Left lung (tissue), 10 donors: ENCODE measurements around the gene IGF1R. TPM values are rescaled to one million over a fixed set of nuclear protein-coding genes. Genes with fewer than 3 reads are reported as not detected.

Experiments used
- ATAC-seq: fragments of 200-7000 bp; cut with Tn5 transposase; one replicate; pipeline ENCODE4 v1.9.1; 2020; ENCODE audit warnings: moderate library complexity
- DNase-seq, 4 donors: peaks; one replicate each; pipeline ENCODE4 v3.0.0-alpha.2; 2013 to 2020
- H3K27ac ChIP-seq, 2 donors: fragments of 200-600 bp; sonication (generic) in 1 of 2; one replicate each; pipeline versions ENCODE4 v1.5.0 to v1.8.0; 2020 to 2021
- H3K27me3 ChIP-seq, 2 donors: fragments of 200-600 bp; sonication (generic) in 1 of 2; one replicate each; pipeline versions ENCODE4 v1.5.0 to v1.8.0; 2020 to 2021
- H3K36me3 ChIP-seq, 2 donors: fragments of 200-600 bp; sonication (generic) in 1 of 2; one replicate each; pipeline versions ENCODE4 v1.5.0 to v1.8.0; 2020 to 2021
- H3K4me1 ChIP-seq, 2 donors: fragments of 200-600 bp; one replicate each; pipeline ENCODE4 v1.8.0; 2021
- H3K4me3 ChIP-seq, 2 donors: fragments of 200-600 bp; sonication (generic) in 1 of 2; one replicate each; pipeline versions ENCODE4 v1.5.0 to v1.8.0; 2020 to 2021; ENCODE audit warnings: mild to moderate bottlenecking in 1 of 2
- H3K9me3 ChIP-seq, 2 donors: fragments of 200-600 bp; sonication (generic) in 1 of 2; one replicate each; pipeline versions ENCODE4 v1.5.0 to v1.8.0; 2020 to 2021
- intact Hi-C, 2 donors: fragments of 100-400 bp; cut with DNase I; formaldehyde crosslinking; loops; one replicate each; pipeline versions ENCODE4 v1.11.2 to v1.14.2; 2022
- polyA plus RNA-seq, 6 donors: library from polyadenylated mRNA; unstranded; fragments of 120-200 nt; gene quantifications; one replicate each; pipeline ENCODE4 v1.2.1, GENCODE V29; 2013; ENCODE audit not compliant: insufficient read length in 6 of 6
- total RNA-seq, 2 donors: library from RNA; stranded (reverse); fragmentation: NEBNext Ultra II Directional; extraction: Animal tissue kit (Norgen Biotek cat#: 25700); gene quantifications; one replicate each; pipeline ENCODE4 v1.2.1, GENCODE V29; 2021
- TF ChIP-seq, protein P1 (sequence below), 2 donors: fragments of 200-600 bp; sonication (generic) in 1 of 2; IDR thresholded peaks; one replicate each; pipeline versions ENCODE4 v1.5.0 to v1.8.0; 2021; ENCODE audit warnings: antibody characterized with exemption in 2 of 2
- donor health status: DM: no; HTN: yes; CAD: no.
- donor health status: DM: no; HTN: no; CAD: no.

IGF1R gene
- total and polyA plus RNA-seq, 8 donors = 32.0 to 41.0 (median 37.0) TPM

DNA sequence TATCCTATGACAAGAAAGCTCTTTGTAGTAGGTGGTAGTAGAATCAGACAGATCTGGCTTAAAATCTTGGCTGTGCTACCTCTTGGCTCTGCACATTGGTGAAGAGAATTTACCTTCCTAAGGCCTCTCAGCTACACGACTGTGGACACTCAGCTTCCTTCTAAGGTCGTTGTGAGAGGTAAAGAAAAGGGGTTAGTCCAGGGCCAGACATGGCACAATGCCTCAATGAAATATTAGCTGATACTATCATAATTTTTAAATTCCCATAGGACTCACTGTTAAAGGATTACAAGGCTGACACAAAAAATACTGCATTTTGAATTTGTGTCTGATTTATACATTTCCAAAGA lies 80.4 kb downstream of the IGF1R start:
- H3K27ac ChIP-seq = peak overlapping the region; percentile 71 to 91
- peak; percentile 3 for ATAC-seq

DNA sequence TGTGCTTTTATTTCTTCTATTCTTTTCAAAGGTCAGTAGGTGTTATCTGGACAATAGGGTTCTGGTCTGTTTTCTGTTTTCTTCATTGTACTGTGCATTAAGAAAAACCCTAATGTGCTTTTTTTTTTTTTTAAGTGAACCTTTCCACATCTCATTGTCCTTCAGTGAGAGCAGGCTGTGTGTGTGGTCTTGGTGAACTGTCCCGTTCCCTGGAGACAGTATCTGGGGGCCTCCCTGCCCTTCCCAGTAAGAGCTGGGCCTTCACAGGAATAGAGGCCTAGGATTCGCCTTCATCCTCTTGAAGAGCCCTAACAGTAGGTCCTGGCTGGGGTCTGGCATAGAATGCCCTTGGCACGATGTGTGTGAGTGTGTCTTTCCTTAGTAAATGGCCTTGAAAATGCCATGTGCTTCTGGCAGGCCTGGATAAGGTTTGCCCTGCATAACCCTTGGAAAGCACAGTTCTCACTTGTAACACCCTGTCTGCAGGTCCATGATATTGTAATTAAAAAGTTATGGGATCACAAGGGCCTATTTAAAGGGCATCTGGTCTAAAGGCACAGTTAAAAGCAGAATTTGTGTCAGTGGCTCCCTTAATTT lies 81.2 kb downstream of the IGF1R start:
- intact Hi-C loops = no loop called here
- Histone ChIP-seq H3K36me3 (no peaks in the 10 kb centered on the region), H3K9me3 (no peaks in the 10 kb centered on the region), H3K4me1 (peaks cover 23 to 38% of the 10 kb centered on the region in 2 donors), H3K4me3 (no peak overlapping the region), H3K27me3 (no peaks in the 10 kb centered on the region), H3K27ac (peak overlapping the region; percentile 71 to 91)
- ATAC-seq (no peak), DNase-seq (no peak)
- TF ChIP-seq, protein P1, sequence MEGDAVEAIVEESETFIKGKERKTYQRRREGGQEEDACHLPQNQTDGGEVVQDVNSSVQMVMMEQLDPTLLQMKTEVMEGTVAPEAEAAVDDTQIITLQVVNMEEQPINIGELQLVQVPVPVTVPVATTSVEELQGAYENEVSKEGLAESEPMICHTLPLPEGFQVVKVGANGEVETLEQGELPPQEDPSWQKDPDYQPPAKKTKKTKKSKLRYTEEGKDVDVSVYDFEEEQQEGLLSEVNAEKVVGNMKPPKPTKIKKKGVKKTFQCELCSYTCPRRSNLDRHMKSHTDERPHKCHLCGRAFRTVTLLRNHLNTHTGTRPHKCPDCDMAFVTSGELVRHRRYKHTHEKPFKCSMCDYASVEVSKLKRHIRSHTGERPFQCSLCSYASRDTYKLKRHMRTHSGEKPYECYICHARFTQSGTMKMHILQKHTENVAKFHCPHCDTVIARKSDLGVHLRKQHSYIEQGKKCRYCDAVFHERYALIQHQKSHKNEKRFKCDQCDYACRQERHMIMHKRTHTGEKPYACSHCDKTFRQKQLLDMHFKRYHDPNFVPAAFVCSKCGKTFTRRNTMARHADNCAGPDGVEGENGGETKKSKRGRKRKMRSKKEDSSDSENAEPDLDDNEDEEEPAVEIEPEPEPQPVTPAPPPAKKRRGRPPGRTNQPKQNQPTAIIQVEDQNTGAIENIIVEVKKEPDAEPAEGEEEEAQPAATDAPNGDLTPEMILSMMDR (IDR thresholded peaks at IDR 0.05) = no peak

More for the DNA sequence above, 80.4 kb downstream of the IGF1R start:
- no peaks in the 10 kb centered on the region for H3K27me3 ChIP-seq
- no peak for DNase-seq
- intact Hi-C loops = no loop called here
- no peaks in the 10 kb centered on the region for H3K9me3 ChIP-seq
- H3K36me3 ChIP-seq = no peaks in the 10 kb centered on the region
- TF ChIP-seq, protein P1 (IDR thresholded peaks at IDR 0.05) = no peak
- peaks cover 23 to 35% of the 10 kb centered on the region in 2 donors for H3K4me1 ChIP-seq
- H3K4me3 ChIP-seq = no peak overlapping the region

DNA sequence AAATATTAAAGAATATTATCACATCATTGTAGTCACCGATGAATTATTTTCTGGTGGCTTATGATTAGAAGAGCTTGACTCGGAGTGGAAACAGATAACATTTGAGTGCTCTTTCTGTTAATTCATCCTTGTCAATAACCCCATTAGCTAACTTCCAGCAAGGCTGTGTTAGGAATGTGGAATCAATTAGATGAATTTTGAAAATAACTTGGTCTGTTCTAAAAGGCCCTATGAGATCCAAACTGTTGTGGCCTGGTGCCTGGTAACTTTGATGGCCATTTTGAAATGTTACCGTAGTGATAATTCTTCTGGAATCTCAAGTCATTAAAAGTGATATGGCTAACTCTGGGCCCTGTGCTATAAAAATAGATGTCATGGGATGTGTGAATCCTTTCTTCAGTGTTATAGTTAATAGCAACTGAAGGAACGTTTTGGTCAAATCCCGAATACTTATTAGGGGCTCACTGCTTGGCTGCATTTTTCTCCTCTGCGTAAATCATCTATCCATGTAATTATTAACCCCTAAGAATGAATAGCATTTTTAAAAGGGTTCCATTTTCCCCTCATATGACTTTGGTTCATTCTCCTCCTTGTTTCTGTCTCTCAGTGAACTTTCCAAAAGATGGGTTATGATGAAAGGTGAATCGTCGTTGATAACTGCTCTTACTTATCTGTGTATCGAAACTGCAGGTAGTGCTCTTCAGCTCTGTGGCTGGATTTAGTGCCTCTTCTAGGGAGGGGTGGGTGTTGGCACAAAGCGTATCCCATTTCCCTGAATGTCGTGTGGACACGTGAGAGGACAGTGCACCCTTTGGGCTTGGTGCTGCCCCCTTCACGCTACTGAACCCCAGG lies 82.7 kb downstream of the IGF1R start:
- intact Hi-C loops = no loop called here
- no peak for DNase-seq
- no peaks in the 10 kb centered on the region for H3K9me3 ChIP-seq
- no peak for ATAC-seq
- H3K4me1 ChIP-seq = peaks cover 23 to 52% of the 10 kb centered on the region in 2 donors
- TF ChIP-seq, protein P1 (IDR thresholded peaks at IDR 0.05) = no peak
- H3K4me3 ChIP-seq = no peak overlapping the region
- H3K27ac ChIP-seq = no peak overlapping the region
- H3K27me3 ChIP-seq = no peaks in the 10 kb centered on the region
- no peaks in the 10 kb centered on the region for H3K36me3 ChIP-seq

DNA sequence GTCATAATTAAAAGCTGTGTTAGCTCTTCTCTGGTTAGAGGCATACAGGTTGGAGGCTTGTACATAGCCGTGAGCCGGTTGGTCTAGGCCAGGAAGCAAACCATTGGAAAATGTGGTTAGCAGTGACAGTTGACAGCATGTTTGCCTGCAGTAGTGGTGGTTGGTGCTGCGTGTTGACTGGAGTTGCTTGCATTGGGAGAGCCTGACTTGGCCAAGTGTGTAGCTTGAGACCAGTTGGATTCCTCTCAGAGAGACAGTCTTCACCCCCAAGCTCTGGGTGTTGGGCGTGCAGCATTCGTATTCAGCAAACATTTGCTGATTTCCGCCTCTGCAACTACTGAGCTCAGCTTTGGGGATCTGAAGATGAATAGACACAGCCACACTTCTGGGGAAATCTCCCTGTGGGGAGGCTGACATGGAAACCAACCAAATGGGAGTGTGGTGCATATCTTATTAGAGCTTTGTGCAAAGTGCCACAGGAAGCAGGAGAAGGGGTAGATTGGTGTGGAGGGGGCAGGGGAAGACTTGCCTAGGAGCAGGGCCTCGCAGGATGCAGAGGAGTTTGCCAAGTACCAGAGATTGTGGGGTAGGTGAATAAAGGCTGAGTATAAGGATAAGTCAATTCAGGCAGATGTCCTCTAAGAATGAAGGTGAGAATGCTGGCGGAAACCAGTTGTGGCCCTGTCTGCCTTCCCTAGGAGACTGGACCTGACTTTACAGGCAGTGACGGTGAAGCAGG lies 83.5 kb downstream of the IGF1R start:
- H3K4me3 ChIP-seq = no peak overlapping the region
- intact Hi-C loops = no loop called here
- no peaks in the 10 kb centered on the region for H3K36me3 ChIP-seq
- H3K4me1 ChIP-seq = peaks cover 23 to 50% of the 10 kb centered on the region in 2 donors
- TF ChIP-seq, protein P1 (IDR thresholded peaks at IDR 0.05) = no peak
- ATAC-seq (no peak), DNase-seq (no peak)
- H3K9me3 ChIP-seq = no peaks in the 10 kb centered on the region
- H3K27me3 ChIP-seq = no peaks in the 10 kb centered on the region
- H3K27ac ChIP-seq = no peak overlapping the region

DNA sequence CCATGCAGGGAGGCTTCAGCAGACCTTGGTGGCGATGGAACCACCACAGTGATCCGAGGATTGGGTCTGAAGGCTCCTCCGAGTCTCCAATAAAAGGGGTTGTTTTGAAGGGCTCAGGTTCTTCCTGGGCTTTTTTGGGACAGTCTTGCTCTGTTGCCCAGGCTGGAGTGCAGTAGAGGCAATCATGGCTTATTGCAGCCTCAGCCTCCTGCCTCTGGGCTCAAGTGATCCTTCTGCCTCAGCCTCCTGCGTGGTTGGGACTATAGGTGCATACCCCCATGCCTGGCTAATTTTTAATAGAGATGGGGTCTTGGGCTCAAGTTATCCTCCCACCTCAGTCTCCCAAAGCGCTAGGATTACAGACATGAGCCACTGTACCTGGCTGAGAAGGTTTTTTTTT lies 84.8 kb downstream of the IGF1R start:
- Histone ChIP-seq H3K4me1 (peaks cover 14 to 39% of the 10 kb centered on the region in 2 donors), H3K36me3 (no peaks in the 10 kb centered on the region), H3K27me3 (no peaks in the 10 kb centered on the region), H3K4me3 (no peak overlapping the region), H3K27ac (no peak overlapping the region), H3K9me3 (no peaks in the 10 kb centered on the region)
- TF ChIP-seq, protein P1 (IDR thresholded peaks at IDR 0.05) = no peak
- no peak for ATAC-seq
- no peak for DNase-seq
- intact Hi-C loops = no loop called here
